A673 (cell line): ENCODE results near the gene HAPLN2. TPM values are rescaled to one million over a fixed set of nuclear protein-coding genes. Genes with fewer than 3 reads are reported as not detected.

ENCODE experiments used
- BruUV-seq: library from RNA; stranded (reverse); fragments of 400-500 nt; replicated peaks from 2 replicates; lab custom pipeline; 2021; lab: Mats Ljungman, UMichigan
- CTCF ChIA-PET: fragments of 300-600 bp; sonication (Branson Sonifier 250); formaldehyde crosslinking; loops from one replicate; lab custom pipeline; 2022; ENCODE audit warnings: antibody characterized with exemption; lab: Charles Lee
- POLR2A ChIA-PET: fragments of 300-600 bp; sonication (Branson Sonifier 250); formaldehyde crosslinking; loops from one replicate; lab custom pipeline; 2022; ENCODE audit warnings: antibody characterized with exemption; ENCODE audit not compliant: low non-redundant PET; lab: Charles Lee
- DNase-seq: peaks from one replicate; pipeline ENCODE4 v3.0.0-alpha.2; 2015; ENCODE audit warnings: low spot score
- H3K27ac ChIP-seq: fragments of 200-600 bp; sonication (generic); 2 replicates; pipeline ENCODE4 v1.5.1; 2016; ENCODE audit warnings: mixed run types, low read depth, mild to moderate bottlenecking, mixed read lengths, antibody characterized with exemption, low read length; ENCODE audit not compliant: poor library complexity, severe bottlenecking
- H3K27me3 ChIP-seq: fragments of 200-600 bp; sonication (generic); replicated peaks from 2 replicates; pipeline ENCODE4 v1.6.1; 2017; ENCODE audit warnings: mixed run types, low read depth, mild to moderate bottlenecking, mixed read lengths, antibody characterized with exemption, low read length; ENCODE audit not compliant: insufficient read depth, poor library complexity
- H3K36me3 ChIP-seq: fragments of 200-600 bp; sonication (generic); 2 replicates; pipeline ENCODE4 v1.6.1; 2016; ENCODE audit warnings: mixed run types, mild to moderate bottlenecking, mixed read lengths, antibody characterized with exemption, low read length; ENCODE audit not compliant: insufficient read depth, poor library complexity, severe bottlenecking
- H3K4me1 ChIP-seq: fragments of 200-600 bp; sonication (generic); 2 replicates; pipeline ENCODE4 v1.6.1; 2017; ENCODE audit warnings: mixed run types, mild to moderate bottlenecking, mixed read lengths, antibody characterized with exemption, low read length; ENCODE audit not compliant: insufficient read depth, poor library complexity, severe bottlenecking
- H3K4me3 ChIP-seq: fragments of 200-600 bp; sonication (generic); 2 replicates; pipeline ENCODE4 v1.5.1; 2016; ENCODE audit warnings: low read depth, mixed run types, mild to moderate bottlenecking, mixed read lengths, low read length; ENCODE audit not compliant: poor library complexity, severe bottlenecking
- H3K9me3 ChIP-seq: fragments of 200-600 bp; sonication (generic); 2 replicates; pipeline ENCODE4 v1.6.1; 2016; ENCODE audit warnings: mixed run types, low read depth, mild to moderate bottlenecking, mixed read lengths, antibody characterized with exemption, low read length; ENCODE audit not compliant: poor library complexity, severe bottlenecking
- EZH2 ChIP-seq: fragments of 200-600 bp; sonication (generic); IDR thresholded peaks from 2 replicates; pipeline ENCODE4 v1.6.1; 2017; ENCODE audit warnings: borderline replicate concordance, low read depth, mild to moderate bottlenecking, mixed read lengths, antibody characterized with exemption, low read length; ENCODE audit not compliant: poor library complexity, severe bottlenecking
- intact Hi-C: fragments of 100-400 bp; cut with micrococcal nuclease; formaldehyde crosslinking; loops from one replicate; pipeline ENCODE4 v1.10.0; 2022; ENCODE audit not compliant: unreplicated experiment
- total RNA-seq: library from RNA; stranded (reverse); gene quantifications from 2 replicates; pipeline ENCODE4 v1.2.3, GENCODE V29; 2021
- TF ChIP-seq, protein P1 (sequence below): fragments of 300-800, 200-600 bp; sonication (generic); conservative IDR thresholded peaks from 2 replicates; pipeline ENCODE4 v1.5.1; 2017; ENCODE audit warnings: low read depth, mild to moderate bottlenecking, antibody characterized with exemption, low read length, moderate library complexity, mixed read lengths

The HAPLN2 gene
- total RNA-seq, 1 experiment from 2014 or later: not detected

- TF ChIP-seq EZH2: no peak
- TF ChIP-seq, protein P1, sequence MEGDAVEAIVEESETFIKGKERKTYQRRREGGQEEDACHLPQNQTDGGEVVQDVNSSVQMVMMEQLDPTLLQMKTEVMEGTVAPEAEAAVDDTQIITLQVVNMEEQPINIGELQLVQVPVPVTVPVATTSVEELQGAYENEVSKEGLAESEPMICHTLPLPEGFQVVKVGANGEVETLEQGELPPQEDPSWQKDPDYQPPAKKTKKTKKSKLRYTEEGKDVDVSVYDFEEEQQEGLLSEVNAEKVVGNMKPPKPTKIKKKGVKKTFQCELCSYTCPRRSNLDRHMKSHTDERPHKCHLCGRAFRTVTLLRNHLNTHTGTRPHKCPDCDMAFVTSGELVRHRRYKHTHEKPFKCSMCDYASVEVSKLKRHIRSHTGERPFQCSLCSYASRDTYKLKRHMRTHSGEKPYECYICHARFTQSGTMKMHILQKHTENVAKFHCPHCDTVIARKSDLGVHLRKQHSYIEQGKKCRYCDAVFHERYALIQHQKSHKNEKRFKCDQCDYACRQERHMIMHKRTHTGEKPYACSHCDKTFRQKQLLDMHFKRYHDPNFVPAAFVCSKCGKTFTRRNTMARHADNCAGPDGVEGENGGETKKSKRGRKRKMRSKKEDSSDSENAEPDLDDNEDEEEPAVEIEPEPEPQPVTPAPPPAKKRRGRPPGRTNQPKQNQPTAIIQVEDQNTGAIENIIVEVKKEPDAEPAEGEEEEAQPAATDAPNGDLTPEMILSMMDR: no peak
- BruUV-seq: no TSS peak
- CTCF ChIA-PET: no interaction called here
- Histone ChIP-seq H3K9me3 (no peaks in the 10 kb centered on the region), H3K27me3 (peaks cover 69% of the 10 kb centered on the region), H3K4me1 (peaks cover 4% of the 10 kb centered on the region), H3K36me3 (no peaks in the 10 kb centered on the region), H3K27ac (no peak overlapping the region), H3K4me3 (no peak overlapping the region)
- POLR2A ChIA-PET: no interaction called here
- intact Hi-C loops: no loop called here
- DNase-seq: no peak
These were observed 20.4 kb downstream of the HAPLN2 start for GRCh38 chr1:156639601-156640101.

GRCh38 chr1:156640842-156641706 lies 21.9 kb downstream of the HAPLN2 start:
- BruUV-seq: no TSS peak
- TF ChIP-seq, protein P1: no peak
- TF ChIP-seq EZH2: no peak

DNA sequence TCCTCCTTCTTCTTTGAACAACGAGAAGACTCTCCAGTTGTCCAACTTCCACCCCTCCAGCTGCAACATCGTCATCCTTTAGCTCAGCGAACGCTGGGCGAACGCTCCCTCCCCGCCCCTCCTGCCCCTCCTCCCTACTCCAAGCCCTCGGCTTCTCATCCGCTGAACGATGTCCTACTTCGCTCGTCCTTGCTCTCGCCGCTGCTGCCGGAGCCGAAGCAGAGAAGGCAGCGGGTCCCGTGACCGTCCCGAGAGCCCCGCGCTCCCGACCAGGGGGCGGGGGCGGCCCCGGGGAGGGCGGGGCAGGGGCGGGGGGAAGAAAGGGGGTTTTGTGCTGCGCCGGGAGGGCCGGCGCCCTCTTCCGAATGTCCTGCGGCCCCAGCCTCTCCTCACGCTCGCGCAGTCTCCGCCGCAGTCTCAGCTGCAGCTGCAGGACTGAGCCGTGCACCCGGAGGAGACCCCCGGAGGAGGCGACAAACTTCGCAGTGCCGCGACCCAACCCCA lies 22.6 kb downstream of the HAPLN2 start, which contains the start of gene BCAN:
Gene BCAN, plus strand, starts transcription at position 357 of the 504 bp plus-strand sequence. CDS start 3,938 bp downstream, outside the sequence.
- POLR2A ChIA-PET: no interaction called here
- Histone ChIP-seq H3K36me3 (no peaks in the 10 kb centered on the region), H3K4me1 (peaks cover 4% of the 10 kb centered on the region), H3K4me3 (peak within 1 kb of the TSS; percentile 26), H3K27ac (no peak within 1 kb of the TSS), H3K27me3 (peaks cover 86% of the 10 kb centered on the region), H3K9me3 (no peaks in the 10 kb centered on the region)
- TF ChIP-seq, protein P1: no peak
- TF ChIP-seq EZH2: no peak
- DNase-seq: no peak
- no TSS peak for BruUV-seq
- CTCF ChIA-PET: interaction anchor here (0.5 to 0.7 kb wide), 2 partner anchors 20 to 35 kb away, joined by 3 read pairs; no protein-coding TSS in a partner anchor
- intact Hi-C loops: no loop called here

More at GRCh38 chr1:156640842-156641706, 21.9 kb downstream of the HAPLN2 start:
- Histone ChIP-seq H3K36me3 (no peaks in the 10 kb centered on the region), H3K4me1 (peaks cover 4% of the 10 kb centered on the region), H3K4me3 (no peak overlapping the region), H3K27me3 (peaks cover 79% of the 10 kb centered on the region), H3K27ac (no peak overlapping the region), H3K9me3 (no peaks in the 10 kb centered on the region)
- intact Hi-C loops: no loop called here
- POLR2A ChIA-PET: no interaction called here
- no peak for DNase-seq
- CTCF ChIA-PET: interaction anchor here (0.5 to 0.7 kb wide), 2 partner anchors 21 to 36 kb away, joined by 3 read pairs; no protein-coding TSS in a partner anchor
